ENCODE measurements around the gene SPOCK1. TPM values are rescaled to one million over a fixed set of nuclear protein-coding genes. Genes with fewer than 3 reads are reported as not detected.

The SPOCK1 gene
- total RNA-seq, 1 donor from 2014 or later, result 81.2 TPM

- DNase-seq (ENCODE audit: low spot score in 2 of 2), result no peak
- Histone ChIP-seq H3K36me3 (no peaks in the 10 kb centered on the region), H3K27me3 (no peaks in the 10 kb centered on the region), H3K9me3 (peaks cover 0 to 4% of the 10 kb centered on the region in 2 donors), H3K4me3 (no peak overlapping the region), H3K4me1 (no peaks in the 10 kb centered on the region), H3K27ac (no peak overlapping the region)
- intact Hi-C loops (cut with DNase I), result no loop called here
- TF ChIP-seq CTCF (IDR thresholded peaks at IDR 0.05), result no peak
Observed at GRCh38 chr5:136927571-136927970, 571.6 kb downstream of the SPOCK1 start.

GRCh38 chr5:136926073-136926472 lies 573.1 kb downstream of the SPOCK1 start:
- no peaks in the 10 kb centered on the region for H3K27me3 ChIP-seq
- TF ChIP-seq CTCF (IDR thresholded peaks at IDR 0.05), result no peak
- no peaks in the 10 kb centered on the region for H3K36me3 ChIP-seq
- H3K4me3 ChIP-seq, result no peak overlapping the region
- H3K27ac ChIP-seq, result no peak overlapping the region
- intact Hi-C loops (cut with DNase I), result no loop called here
- no peak for DNase-seq (ENCODE audit: low spot score in 2 of 2)
- H3K4me1 ChIP-seq, result no peaks in the 10 kb centered on the region
- H3K9me3 ChIP-seq, result peaks cover 0 to 4% of the 10 kb centered on the region in 2 donors

Other genes with a start within 250 kb of the SPOCK1 start
- gene KLHL3, start 236.8 kb upstream of the SPOCK1 start, total RNA-seq, result 7.5 TPM

Measured in ascending aorta (tissue), 2 donors.